ENCODE data around the gene TTC33.

DNA sequence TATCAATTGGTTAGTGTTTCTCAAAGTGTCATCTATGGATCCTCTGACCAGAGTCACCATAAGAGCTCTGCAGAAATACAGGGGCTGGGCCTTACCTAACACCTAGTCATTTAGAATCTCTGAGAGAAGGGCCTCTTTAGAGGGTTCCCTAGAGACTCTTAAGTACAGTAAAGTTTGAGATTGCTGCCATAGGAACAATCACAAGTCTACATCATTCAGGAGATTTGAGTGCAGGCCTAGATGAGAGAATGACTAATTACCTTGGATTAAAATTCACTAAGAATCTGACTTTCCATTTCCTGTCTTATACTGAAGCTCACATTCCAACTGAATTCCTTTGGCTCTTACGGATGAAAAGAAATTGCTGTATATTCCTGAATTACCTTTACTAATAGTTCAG lies 258.2 kb downstream of the TTC33 start:
- TF ChIP-seq, protein P1, sequence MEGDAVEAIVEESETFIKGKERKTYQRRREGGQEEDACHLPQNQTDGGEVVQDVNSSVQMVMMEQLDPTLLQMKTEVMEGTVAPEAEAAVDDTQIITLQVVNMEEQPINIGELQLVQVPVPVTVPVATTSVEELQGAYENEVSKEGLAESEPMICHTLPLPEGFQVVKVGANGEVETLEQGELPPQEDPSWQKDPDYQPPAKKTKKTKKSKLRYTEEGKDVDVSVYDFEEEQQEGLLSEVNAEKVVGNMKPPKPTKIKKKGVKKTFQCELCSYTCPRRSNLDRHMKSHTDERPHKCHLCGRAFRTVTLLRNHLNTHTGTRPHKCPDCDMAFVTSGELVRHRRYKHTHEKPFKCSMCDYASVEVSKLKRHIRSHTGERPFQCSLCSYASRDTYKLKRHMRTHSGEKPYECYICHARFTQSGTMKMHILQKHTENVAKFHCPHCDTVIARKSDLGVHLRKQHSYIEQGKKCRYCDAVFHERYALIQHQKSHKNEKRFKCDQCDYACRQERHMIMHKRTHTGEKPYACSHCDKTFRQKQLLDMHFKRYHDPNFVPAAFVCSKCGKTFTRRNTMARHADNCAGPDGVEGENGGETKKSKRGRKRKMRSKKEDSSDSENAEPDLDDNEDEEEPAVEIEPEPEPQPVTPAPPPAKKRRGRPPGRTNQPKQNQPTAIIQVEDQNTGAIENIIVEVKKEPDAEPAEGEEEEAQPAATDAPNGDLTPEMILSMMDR (conservative IDR thresholded peaks at IDR 0.05): no peak
- no peak for TF ChIP-seq EZH2 (IDR thresholded peaks at IDR 0.05; ENCODE audit: low read depth)
